DND-41 (cell line): ENCODE results near the gene PTPN6.

Source experiments
- ATAC-seq: fragments of 200-7000 bp; cut with Tn5 transposase; 3 replicates; pipeline ENCODE4 v1.9.1; 2021; ENCODE audit warnings: low read depth; ENCODE audit not compliant: insufficient read depth
- DNase-seq: peaks from one replicate; pipeline ENCODE4 v3.0.0-alpha.2; 2020
- H2AFZ ChIP-seq: 2 replicates; pipeline ENCODE4 v1.6.0; 2012; ENCODE audit warnings: low read depth, low read length
- H3K27ac ChIP-seq: 2 replicates; pipeline ENCODE4 v1.5.1; 2012; ENCODE audit warnings: low read length, inconsistent platforms
- H3K27me3 ChIP-seq: fragments of 200-600 bp; sonication (generic); 2 replicates; pipeline ENCODE4 v1.6.0; 2012; ENCODE audit warnings: low read length, mild to moderate bottlenecking, inconsistent platforms; ENCODE audit not compliant: insufficient read depth, poor library complexity
- H3K36me3 ChIP-seq: 2 replicates; pipeline ENCODE4 v1.5.1; 2012; ENCODE audit warnings: low read length, inconsistent platforms; ENCODE audit not compliant: insufficient read depth
- H3K4me1 ChIP-seq: 2 replicates; pipeline ENCODE4 v1.5.1; 2012; ENCODE audit warnings: mild to moderate bottlenecking, low read length; ENCODE audit not compliant: insufficient read depth
- H3K4me2 ChIP-seq: 2 replicates; pipeline ENCODE4 v1.6.0; 2012; ENCODE audit warnings: mild to moderate bottlenecking, moderate library complexity, low read length, inconsistent platforms; ENCODE audit not compliant: insufficient read depth
- H3K4me3 ChIP-seq, 2 experiments: fragments of 200-600 bp in 1 of 2; shearing (Covaris generic) in 1 of 2; 2 replicates each; pipeline ENCODE4 v1.5.1; 2012 to 2016; ENCODE audit warnings: inconsistent platforms in 2 of 2, low read length in 2 of 2, mild to moderate bottlenecking in 2 of 2, low read depth in 1 of 2, moderate library complexity in 1 of 2
- H3K79me2 ChIP-seq: 2 replicates; pipeline ENCODE4 v1.6.0; 2012; ENCODE audit warnings: low read length, inconsistent platforms; ENCODE audit not compliant: insufficient read depth
- H3K9ac ChIP-seq: 2 replicates; pipeline ENCODE4 v1.6.0; 2012; ENCODE audit warnings: low read depth, mild to moderate bottlenecking, inconsistent platforms, low read length, moderate library complexity
- H3K9me3 ChIP-seq: 2 replicates; pipeline ENCODE4 v1.5.1; 2012; ENCODE audit warnings: low read length, moderate library complexity, mild to moderate bottlenecking, inconsistent platforms; ENCODE audit not compliant: insufficient read depth, severe bottlenecking
- H4K20me1 ChIP-seq: 2 replicates; pipeline ENCODE4 v1.6.0; 2012; ENCODE audit warnings: low read length; ENCODE audit not compliant: insufficient read depth
- CTCF ChIP-seq: IDR thresholded peaks from 2 replicates; pipeline ENCODE4 v1.5.1; 2012; ENCODE audit warnings: borderline replicate concordance, low read length, moderate library complexity, mild to moderate bottlenecking; ENCODE audit not compliant: poor library complexity, severe bottlenecking; ENCODE audit errors: extremely low read depth
- EZH2 ChIP-seq: IDR thresholded peaks from 3 replicates; pipeline ENCODE4 v1.6.1; 2012; ENCODE audit warnings: borderline replicate concordance, low read depth, mild to moderate bottlenecking, moderate library complexity, low read length, inconsistent platforms; ENCODE audit not compliant: severe bottlenecking

PTPN6 gene

GRCh38 chr12:6952863-6953441 is 1.8 kb downstream of the PTPN6 start:
- Histone ChIP-seq H3K27me3 (no peaks in the 10 kb centered on the region), H2AFZ (no peak overlapping the region), H4K20me1 (no peaks in the 10 kb centered on the region), H3K79me2 (no peaks in the 10 kb centered on the region), H3K9me3 (no peaks in the 10 kb centered on the region), H3K36me3 (no peaks in the 10 kb centered on the region), H3K27ac (peak overlapping the region; percentile 75), H3K4me1 (peaks cover 38% of the 10 kb centered on the region), H3K9ac (peak overlapping the region; percentile 40), H3K4me3 (no peak overlapping the region), H3K4me2 (peak overlapping the region; percentile 50; the same call in 1 of the 2 replicates)
- DNase-seq (no peak), ATAC-seq (no peak)
- TF ChIP-seq EZH2 (no peak), CTCF (no peak)

GRCh38 chr12:6953442-6954315 is 2.5 kb downstream of the PTPN6 start:
- TF ChIP-seq CTCF (no peak), EZH2 (no peak)
- Histone ChIP-seq H3K4me1 (peaks cover 45% of the 10 kb centered on the region), H3K27me3 (no peaks in the 10 kb centered on the region), H3K4me2 (peak overlapping the region; percentile 50), H3K4me3 (peak overlapping the region in 1 of 2 experiments; percentile 30; a peak in 1 of 4 replicates), H2AFZ (peak overlapping the region; percentile 24), H3K27ac (peak overlapping the region; percentile 76), H3K9me3 (no peaks in the 10 kb centered on the region), H4K20me1 (no peaks in the 10 kb centered on the region), H3K79me2 (no peaks in the 10 kb centered on the region), H3K36me3 (no peaks in the 10 kb centered on the region), H3K9ac (peak overlapping the region; percentile 40)
- peak; percentile 82 for ATAC-seq
- DNase-seq: peak; percentile 81

GRCh38 chr12:6954316-6955107 is 3.4 kb downstream of the PTPN6 start:
- no peaks in the 10 kb centered on the region for H3K9me3 ChIP-seq
- H4K20me1 ChIP-seq: no peaks in the 10 kb centered on the region
- peak overlapping the region; percentile 24; the same call in 1 of the 2 replicates for H2AFZ ChIP-seq
- H3K36me3 ChIP-seq: no peaks in the 10 kb centered on the region
- DNase-seq: no peak
- TF ChIP-seq EZH2 (no peak), CTCF (no peak)
- H3K27me3 ChIP-seq: no peaks in the 10 kb centered on the region
- peak overlapping the region in 1 of 2 experiments; percentile 28; a peak in 1 of 4 replicates for H3K4me3 ChIP-seq
- peaks cover 54% of the 10 kb centered on the region for H3K4me1 ChIP-seq
- H3K79me2 ChIP-seq: no peaks in the 10 kb centered on the region
- peak overlapping the region; percentile 76 for H3K27ac ChIP-seq
- peak overlapping the region; percentile 50 for H3K4me2 ChIP-seq
- H3K9ac ChIP-seq: peak overlapping the region; percentile 31
- ATAC-seq: no peak
